IMR-90 (cell line): ENCODE data around the gene MS4A6E. TPM values are rescaled to one million over a fixed set of nuclear protein-coding genes. Genes with fewer than 3 reads are reported as not detected.

Experiments
- ATAC-seq: fragments of 200-7000 bp; cut with Tn5 transposase; 2 replicates; pipeline ENCODE4 v1.9.1; 2020; ENCODE audit warnings: low read depth, mild to moderate bottlenecking, moderate library complexity
- BruUV-seq: library from RNA; stranded (reverse); fragments of 400-500 nt; replicated peaks from 2 replicates; lab custom pipeline; 2021; lab: Mats Ljungman, UMichigan
- CTCF ChIA-PET: fragments of 300-600 bp; formaldehyde crosslinking; extraction: SDS; loops from one replicate; lab custom pipeline; 2021; ENCODE audit warnings: antibody characterized with exemption; lab: Yijun Ruan, JAX
- POLR2A ChIA-PET: fragments of 300-600 bp; sonication (Branson Sonifier 250); formaldehyde crosslinking; loops from one replicate; lab custom pipeline; 2022; ENCODE audit warnings: antibody characterized with exemption; ENCODE audit not compliant: unreplicated experiment; lab: Charles Lee
- DNase-seq: peaks from one replicate; pipeline ENCODE4 v3.0.0; 2013
- H2AFZ ChIP-seq: replicated peaks from 2 replicates; pipeline ENCODE3; 2013; ENCODE audit warnings: low read length, mild to moderate bottlenecking; ENCODE audit not compliant: poor library complexity
- H2AK5ac ChIP-seq: 2 replicates; pipeline ENCODE4 v1.6.1; 2013; ENCODE audit warnings: low read depth, low read length, inconsistent platforms
- H2AK9ac ChIP-seq: replicated peaks from 2 replicates; pipeline ENCODE3; 2013; ENCODE audit warnings: mild to moderate bottlenecking, low read depth, low read length, moderate library complexity; ENCODE audit not compliant: poor library complexity
- H2BK120ac ChIP-seq: 2 replicates; pipeline ENCODE4 v1.6.1; 2013; ENCODE audit warnings: low read depth, low read length, inconsistent platforms
- H2BK15ac ChIP-seq: 3 replicates; pipeline ENCODE4 v1.6.1; 2013; ENCODE audit warnings: low read depth, low read length, inconsistent platforms
- H2BK20ac ChIP-seq: 2 replicates; pipeline ENCODE4 v1.6.1; 2013; ENCODE audit warnings: low read depth, mild to moderate bottlenecking, inconsistent platforms, low read length, moderate library complexity
- H2BK5ac ChIP-seq: 2 replicates; pipeline ENCODE4 v1.6.1; 2013; ENCODE audit warnings: mild to moderate bottlenecking, low read depth, low read length, inconsistent platforms; ENCODE audit not compliant: poor library complexity, severe bottlenecking
- H3K14ac ChIP-seq: replicated peaks from 2 replicates; pipeline ENCODE4 v1.6.1; 2013; ENCODE audit warnings: low read depth, low read length, inconsistent platforms
- H3K18ac ChIP-seq: 2 replicates; pipeline ENCODE4 v1.6.1; 2013; ENCODE audit warnings: low read depth, low read length, control low read depth
- H3K23ac ChIP-seq: 2 replicates; pipeline ENCODE4 v1.6.1; 2013; ENCODE audit warnings: low read depth, low read length, inconsistent platforms
- H3K27ac ChIP-seq: 2 replicates; pipeline ENCODE4 v1.5.1; 2013; ENCODE audit warnings: mild to moderate bottlenecking, control low read depth, low read length; ENCODE audit not compliant: insufficient read depth
- H3K27me3 ChIP-seq: 2 replicates; pipeline ENCODE4 v1.6.1; 2013; ENCODE audit warnings: low read length; ENCODE audit not compliant: control insufficient read depth, insufficient read depth
- H3K36me3 ChIP-seq: 2 replicates; pipeline ENCODE4 v1.6.1; 2013; ENCODE audit warnings: low read length, mixed read lengths; ENCODE audit not compliant: control insufficient read depth, insufficient read depth
- H3K4ac ChIP-seq: 2 replicates; pipeline ENCODE4 v1.6.1; 2013; ENCODE audit warnings: low read depth, low read length, inconsistent platforms
- H3K4me1 ChIP-seq: 2 replicates; pipeline ENCODE4 v1.6.1; 2013; ENCODE audit warnings: low read length, mixed read lengths; ENCODE audit not compliant: control insufficient read depth, insufficient read depth
- H3K4me2 ChIP-seq: 2 replicates; pipeline ENCODE4 v1.6.1; 2013; ENCODE audit warnings: low read depth, mild to moderate bottlenecking, control low read depth, low read length, moderate library complexity
- H3K4me3 ChIP-seq: 2 replicates; pipeline ENCODE4 v1.5.1; 2013; ENCODE audit warnings: low read depth, mild to moderate bottlenecking, control low read depth, low read length, moderate library complexity; ENCODE audit not compliant: insufficient read depth
- H3K56ac ChIP-seq: 2 replicates; pipeline ENCODE4 v1.6.1; 2013; ENCODE audit warnings: low read length, inconsistent platforms; ENCODE audit not compliant: insufficient read depth; ENCODE audit errors: extremely low read depth
- H3K79me1 ChIP-seq, 2 experiments: 2 replicates each; pipeline ENCODE4 v1.6.1; 2013; ENCODE audit warnings: low read length in 2 of 2, inconsistent platforms in 1 of 2, low read depth in 1 of 2
- H3K9ac ChIP-seq: 2 replicates; pipeline ENCODE4 v1.6.1; 2013; ENCODE audit warnings: low read depth, low read length, control low read depth
- H3K9me1 ChIP-seq: 2 replicates; pipeline ENCODE4 v1.6.1; 2013; ENCODE audit warnings: low read length, inconsistent platforms; ENCODE audit not compliant: insufficient read depth
- H3K9me3 ChIP-seq: 2 replicates; pipeline ENCODE4 v1.6.1; 2013; ENCODE audit warnings: low read length; ENCODE audit not compliant: control insufficient read depth, insufficient read depth
- H4K20me1 ChIP-seq: 2 replicates; pipeline ENCODE4 v1.6.1; 2013; ENCODE audit warnings: low read length, inconsistent platforms; ENCODE audit not compliant: insufficient read depth
- H4K5ac ChIP-seq: 2 replicates; pipeline ENCODE4 v1.6.1; 2013; ENCODE audit warnings: mild to moderate bottlenecking, low read depth, low read length, control low read depth
- H4K8ac ChIP-seq, 2 experiments: 2 replicates each; pipeline ENCODE4 v1.6.1; 2013; ENCODE audit warnings: low read depth in 2 of 2, low read length in 2 of 2, control low read depth in 1 of 2, inconsistent platforms in 1 of 2
- H4K91ac ChIP-seq: 2 replicates; pipeline ENCODE4 v1.6.1; 2013; ENCODE audit warnings: low read depth, low read length, inconsistent platforms; ENCODE audit not compliant: insufficient read depth
- RFX5 ChIP-seq: IDR thresholded peaks from 2 replicates; pipeline ENCODE4 v1.8.0; 2012; ENCODE audit warnings: low read depth, mild to moderate bottlenecking, low read length, moderate library complexity
- WGBS, 2 experiments: methylation state at CpG; one replicate each; pipeline versions ENCODE4 v1.1.5 to v1.1.7; 2013; ENCODE audit warnings: missing lambda C conversion rate in 2 of 2; ENCODE audit not compliant: insufficient read length in 1 of 2; ENCODE audit errors: extremely low coverage in 2 of 2; 5-methylcytosine and 5-hydroxymethylcytosine counted together
- dilution Hi-C: fragments of 300-500 bp; cut with HindIII; formaldehyde crosslinking; loops from one replicate; pipeline ENCODE4 v1.14.3; 2018; ENCODE audit warnings: low sequenced_read_pairs; ENCODE audit not compliant: unreplicated experiment
- in situ Hi-C: fragments of 300-500 bp; cut with MboI; formaldehyde crosslinking; loops from 3 replicates; pipeline ENCODE4 v1.14.3; 2019; ENCODE audit warnings: low sequenced_read_pairs, inconsistent platforms, mixed read lengths
- intact Hi-C: fragments of 100-400 bp; cut with micrococcal nuclease; formaldehyde crosslinking; loops from 2 replicates; pipeline ENCODE4 v1.10.0; 2022
- polyA plus RNA-seq, 3 experiments: library from polyadenylated mRNA; depleted of rRNA; stranded (reverse); fragments of >200 nt; gene quantifications; 2 replicates each; pipeline ENCODE4 v1.2.3, GENCODE V29; 2012; ENCODE audit warnings: low replicate concordance in 1 of 3
- total RNA-seq: library from RNA; depleted of rRNA; stranded (reverse); fragments of >200 nt; gene quantifications from 2 replicates; pipeline ENCODE4 v1.2.3, GENCODE V29; 2012

The MS4A6E gene
- total and polyA plus RNA-seq, 2 of the 4 experiments (the other 2 are of a cell fraction), result not detected

GRCh38 chr11:60316317-60316716, 10.7 kb upstream of the MS4A6E start:
- H3K18ac ChIP-seq, result no peak overlapping the region
- H3K79me1 ChIP-seq, result no peaks in the 10 kb centered on the region
- dilution Hi-C loops (no loop called here), intact Hi-C loops (no loop called here), in situ Hi-C loops (no loop called here)
- DNase-seq, result no peak
- H3K4me3 ChIP-seq, result no peak overlapping the region
- TF ChIP-seq RFX5, result no peak
- H3K56ac ChIP-seq, result no peak overlapping the region
- H4K5ac ChIP-seq, result no peak overlapping the region
- H3K36me3 ChIP-seq, result no peaks in the 10 kb centered on the region
- no peak overlapping the region for H4K8ac ChIP-seq
- H3K14ac ChIP-seq, result no peak overlapping the region
- no peak overlapping the region for H3K23ac ChIP-seq
- ChIA-PET CTCF (no interaction called here), POLR2A (no interaction called here)
- H2BK120ac ChIP-seq, result no peak overlapping the region
- H3K9me1 ChIP-seq, result no peaks in the 10 kb centered on the region
- H2BK5ac ChIP-seq, result no peak overlapping the region
- H4K91ac ChIP-seq, result no peak overlapping the region
- no CpG with 5 or more reads among the region's 2 CpGs for WGBS, 2 experiments
- no peaks in the 10 kb centered on the region for H3K4me1 ChIP-seq
- no peak overlapping the region for H2BK20ac ChIP-seq
- no peak overlapping the region for H2AK5ac ChIP-seq
- no peak overlapping the region for H2BK15ac ChIP-seq
- H4K20me1 ChIP-seq, result no peaks in the 10 kb centered on the region
- H3K9ac ChIP-seq, result no peak overlapping the region
- peaks cover 12% of the 10 kb centered on the region for H3K9me3 ChIP-seq
- no peak for ATAC-seq
- H3K27ac ChIP-seq, result no peak overlapping the region
- no peak overlapping the region for H2AFZ ChIP-seq
- H3K27me3 ChIP-seq, result no peaks in the 10 kb centered on the region
- BruUV-seq, result no TSS peak
- no peak overlapping the region for H2AK9ac ChIP-seq
- H3K4ac ChIP-seq, result no peak overlapping the region
- H3K4me2 ChIP-seq, result no peak overlapping the region
